ENCODE measurements around the gene PLPPR3. TPM values are rescaled to one million over a fixed set of nuclear protein-coding genes. Genes with fewer than 3 reads are reported as not detected.

Gene PLPPR3
- total RNA-seq, 4 donors from 2014 or later: not detected

DNA sequence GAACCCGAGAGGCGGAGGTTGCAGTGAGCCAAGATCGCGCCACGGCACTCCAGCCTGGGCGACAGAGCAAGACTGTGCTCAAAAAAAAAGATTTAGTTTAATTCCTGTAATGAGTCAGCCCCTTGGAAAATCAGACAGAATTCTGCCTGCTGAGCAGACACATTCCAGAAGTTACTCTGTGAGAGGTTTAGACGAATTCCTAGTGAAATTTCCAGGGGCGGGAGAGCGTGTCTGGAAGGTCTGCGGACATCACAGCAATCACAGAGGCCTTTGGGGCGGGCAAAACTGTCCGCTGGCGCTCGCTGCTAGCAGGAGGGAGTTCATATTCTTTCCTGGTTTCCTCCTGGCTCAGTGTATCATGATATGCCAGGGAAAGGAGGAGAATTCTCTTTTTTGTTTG lies 53.3 kb downstream of the PLPPR3 start:
- no peaks in the 10 kb centered on the region for H3K36me3 ChIP-seq
- intact Hi-C loops (cut with DNase I; ENCODE audit: low total_unique reads) (no loop called here), in situ Hi-C loops (cut with MboI; ENCODE audit: low sequenced_read_pairs in 4 of 4) (no loop called here)
- TF ChIP-seq CTCF (IDR thresholded peaks at IDR 0.05 in 4 of 5, conservative IDR thresholded peaks at IDR 0.05 in 1 of 5) (no peak), POLR2A (IDR thresholded peaks at IDR 0.05) (no peak)
- DNase-seq (no peak), ATAC-seq (no peak)
- no peaks in the 10 kb centered on the region for H3K9me3 ChIP-seq
- H3K4me1 ChIP-seq: no peaks in the 10 kb centered on the region
- peaks cover 3 to 9% (median 5%) of the 10 kb centered on the region in 3 donors for H3K27me3 ChIP-seq
- H3K4me3 ChIP-seq: no peak overlapping the region
- H3K27ac ChIP-seq: no peak overlapping the region

GRCh38 chr19:765179-765738 lies 56.5 kb downstream of the PLPPR3 start:
- DNase-seq (no peak), ATAC-seq (no peak)
- Histone ChIP-seq H3K9me3 (no peaks in the 10 kb centered on the region), H3K36me3 (no peaks in the 10 kb centered on the region), H3K27me3 (peaks cover 5 to 9% (median 6%) of the 10 kb centered on the region in 3 donors), H3K27ac (no peak overlapping the region), H3K4me1 (no peaks in the 10 kb centered on the region), H3K4me3 (no peak overlapping the region)
- intact Hi-C loops (cut with DNase I; ENCODE audit: low total_unique reads): no loop called here
- TF ChIP-seq POLR2A (IDR thresholded peaks at IDR 0.05) (no peak), CTCF (IDR thresholded peaks at IDR 0.05 in 4 of 5, conservative IDR thresholded peaks at IDR 0.05 in 1 of 5) (no peak)
- in situ Hi-C loops (cut with MboI; ENCODE audit: low sequenced_read_pairs in 4 of 4): no loop called here

- in situ Hi-C loops (cut with MboI; ENCODE audit: low sequenced_read_pairs in 4 of 4): no loop called here
Measured at GRCh38 chr19:764301-764700, 57.5 kb downstream of the PLPPR3 start.

GRCh38 chr19:763869-764268 lies 57.9 kb downstream of the PLPPR3 start:
- H3K27me3 ChIP-seq: peaks cover 5 to 9% (median 6%) of the 10 kb centered on the region in 3 donors
- intact Hi-C loops (cut with DNase I; ENCODE audit: low total_unique reads): no loop called here
- no peaks in the 10 kb centered on the region for H3K9me3 ChIP-seq
- TF ChIP-seq POLR2A (IDR thresholded peaks at IDR 0.05): no peak
- TF ChIP-seq CTCF (IDR thresholded peaks at IDR 0.05 in 4 of 5, conservative IDR thresholded peaks at IDR 0.05 in 1 of 5): no peak
- H3K4me1 ChIP-seq: no peaks in the 10 kb centered on the region
- H3K36me3 ChIP-seq: no peaks in the 10 kb centered on the region
- DNase-seq (no peak), ATAC-seq (no peak)
- no peak overlapping the region for H3K27ac ChIP-seq
- in situ Hi-C loops (cut with MboI; ENCODE audit: low sequenced_read_pairs in 4 of 4): no loop called here
- H3K4me3 ChIP-seq: no peak overlapping the region

More at GRCh38 chr19:764301-764700, 57.5 kb downstream of the PLPPR3 start:
- Histone ChIP-seq H3K27ac (no peak overlapping the region), H3K4me1 (no peaks in the 10 kb centered on the region), H3K9me3 (no peaks in the 10 kb centered on the region), H3K36me3 (no peaks in the 10 kb centered on the region), H3K27me3 (peaks cover 5 to 9% (median 6%) of the 10 kb centered on the region in 3 donors), H3K4me3 (no peak overlapping the region)
- TF ChIP-seq POLR2A (IDR thresholded peaks at IDR 0.05) (no peak), CTCF (IDR thresholded peaks at IDR 0.05 in 4 of 5, conservative IDR thresholded peaks at IDR 0.05 in 1 of 5) (no peak)
- ATAC-seq (no peak), DNase-seq (no peak)
- intact Hi-C loops (cut with DNase I; ENCODE audit: low total_unique reads): no loop called here

GRCh38 chr19:763181-763580 lies 58.6 kb downstream of the PLPPR3 start:
- ATAC-seq (no peak), DNase-seq (no peak)
- TF ChIP-seq CTCF (IDR thresholded peaks at IDR 0.05 in 4 of 5, conservative IDR thresholded peaks at IDR 0.05 in 1 of 5): no peak
- no peak for TF ChIP-seq POLR2A (IDR thresholded peaks at IDR 0.05)
- H3K4me1 ChIP-seq: no peaks in the 10 kb centered on the region
- H3K36me3 ChIP-seq: no peaks in the 10 kb centered on the region
- intact Hi-C loops (cut with DNase I; ENCODE audit: low total_unique reads): no loop called here
- H3K27ac ChIP-seq: no peak overlapping the region
- H3K9me3 ChIP-seq: no peaks in the 10 kb centered on the region
- in situ Hi-C loops (cut with MboI; ENCODE audit: low sequenced_read_pairs in 4 of 4): no loop called here
- peaks cover 5 to 9% (median 6%) of the 10 kb centered on the region in 3 donors for H3K27me3 ChIP-seq
- H3K4me3 ChIP-seq: no peak overlapping the region

Data from gastrocnemius medialis (tissue), 4 donors.